Fibroblast of villous mesenchyme (primary cell): ENCODE data around the gene CRACDL. TPM values are rescaled to one million over a fixed set of nuclear protein-coding genes. Genes with fewer than 3 reads are reported as not detected.

Experiments used
- DNase-seq: peaks from one replicate; pipeline ENCODE4 v3.0.0-alpha.2; 2010; ENCODE audit warnings: low read depth
- H3K4me3 ChIP-seq: 2 replicates; pipeline ENCODE4 v1.5.1; 2011; ENCODE audit warnings: low read depth, mild to moderate bottlenecking, low read length
- CTCF ChIP-seq: IDR thresholded peaks from 2 replicates; pipeline ENCODE4 v1.5.1; 2012; ENCODE audit warnings: low read depth, mild to moderate bottlenecking, low read length; ENCODE audit not compliant: insufficient read depth
- total RNA-seq: library from RNA; depleted of rRNA; stranded (reverse); fragments of >200 nt; gene quantifications from 2 replicates; pipeline ENCODE4 v1.2.3, GENCODE V29; 2012

CRACDL gene
- total RNA-seq, 1 donor, result not detected

GRCh38 chr2:98886066-98886554 is 49.9 kb downstream of the CRACDL start:
- no peak for DNase-seq
- H3K4me3 ChIP-seq, result no peak overlapping the region
- TF ChIP-seq CTCF, result no peak

- TF ChIP-seq CTCF, result no peak
- no peak for DNase-seq
- H3K4me3 ChIP-seq, result no peak overlapping the region
These were observed 51.4 kb downstream of the CRACDL start for GRCh38 chr2:98884658-98885057.

- no peak overlapping the region for H3K4me3 ChIP-seq
- TF ChIP-seq CTCF, result no peak
- DNase-seq, result no peak
These were observed 52.2 kb downstream of the CRACDL start for GRCh38 chr2:98883780-98884211.

- H3K4me3 ChIP-seq, result no peak overlapping the region
- TF ChIP-seq CTCF, result no peak
- no peak for DNase-seq
These were observed 52.9 kb downstream of the CRACDL start for GRCh38 chr2:98882971-98883779.

- no peak overlapping the region for H3K4me3 ChIP-seq
- DNase-seq, result no peak
- no peak for TF ChIP-seq CTCF
These were observed 53.7 kb downstream of the CRACDL start for GRCh38 chr2:98882368-98882767.

GRCh38 chr2:98881153-98881650 is 54.8 kb downstream of the CRACDL start:
- no peak for DNase-seq
- no peak overlapping the region for H3K4me3 ChIP-seq
- TF ChIP-seq CTCF, result no peak
